Heart left ventricle (tissue), 16 donors: ENCODE measurements around the gene MYO5B. TPM values are rescaled to one million over a fixed set of nuclear protein-coding genes. Genes with fewer than 3 reads are reported as not detected.
A peak's percentile ranks its signal among the peaks of the same experiment; 100 is the strongest.

ENCODE experiments used
- ATAC-seq, 4 donors: fragments of 200-7000 bp; cut with Tn5 transposase; one replicate each; pipeline ENCODE4 v1.9.1; 2020 to 2022; ENCODE audit warnings: moderate library complexity in 4 of 4, mild to moderate bottlenecking in 3 of 4, moderate number of reproducible peaks in 1 of 4
- DNase-seq, 5 donors: peaks; one replicate each; pipeline ENCODE4 v3.0.0-alpha.2; 2020
- H3K27ac ChIP-seq, 12 donors: fragments of 200-600 bp; sonication (generic) in 4 of 12; one replicate each; pipeline versions ENCODE4 v1.5.0 to v1.8.0; 2016 to 2022; ENCODE audit warnings: mild to moderate bottlenecking in 2 of 12
- H3K27me3 ChIP-seq, 9 donors: fragments of 200-600 bp; sonication (generic) in 2 of 9; one replicate each; pipeline versions ENCODE4 v1.5.1 to v1.8.0; 2016 to 2022; ENCODE audit warnings: mild to moderate bottlenecking in 3 of 9
- H3K36me3 ChIP-seq, 9 donors: fragments of 200-600 bp; sonication (generic) in 2 of 9; one replicate each; pipeline versions ENCODE4 v1.5.0 to v1.8.0; 2018 to 2022; ENCODE audit warnings: mild to moderate bottlenecking in 2 of 9
- H3K4me1 ChIP-seq, 12 donors: fragments of 200-600 bp; sonication (generic) in 4 of 12; one replicate each; pipeline versions ENCODE4 v1.5.0 to v1.8.0; 2016 to 2022; ENCODE audit warnings: mild to moderate bottlenecking in 3 of 12
- H3K4me3 ChIP-seq, 12 donors: fragments of 200-600 bp; sonication (generic) in 4 of 12; one replicate each; pipeline versions ENCODE4 v1.5.0 to v1.8.0; 2017 to 2022; ENCODE audit warnings: mild to moderate bottlenecking in 9 of 12, moderate library complexity in 4 of 12
- H3K9me3 ChIP-seq, 12 donors: fragments of 200-600 bp; sonication (generic) in 4 of 12; one replicate each; pipeline versions ENCODE4 v1.5.0 to v1.8.0; 2016 to 2022; ENCODE audit warnings: mild to moderate bottlenecking in 1 of 12
- POLR2A ChIP-seq, 2 donors: fragments of 450-650 bp; IDR thresholded peaks; one replicate each; pipeline ENCODE4 v1.6.1; 2017; ENCODE audit warnings: antibody characterized with exemption in 2 of 2, mild to moderate bottlenecking in 2 of 2, moderate library complexity in 2 of 2
- WGBS, 4 donors: extraction: QIAGEN DNeasy Blood & Tissue Kit in 2 of 4; methylation state at CpG; one replicate each; pipeline versions ENCODE4 v1.1.5 to v1.1.7; 2013 to 2018; 5-methylcytosine and 5-hydroxymethylcytosine counted together
- intact Hi-C, 10 donors: fragments of 100-400 bp; cut with DNase I; formaldehyde crosslinking; loops; one replicate each; pipeline versions ENCODE4 v1.11.1 to v1.14.2; 2022
- polyA plus RNA-seq, 2 donors: library from polyadenylated mRNA; stranded (reverse); fragments of 200-250 nt; gene quantifications; one replicate each; pipeline ENCODE4 v1.2.3, GENCODE V29; 2013
- total RNA-seq, 9 donors: library from RNA; depleted of rRNA in 2 of 9; stranded (reverse); fragments of >200 nt in 2 of 9; fragmentation: NEBNext Ultra II Directional in 3 of 9; extraction: Animal tissue kit (Norgen Biotek cat#: 25700) in 3 of 9; gene quantifications; one replicate each; pipeline versions ENCODE4 v1.1.0 to v1.2.4, GENCODE V29; 2016 to 2023
- TF ChIP-seq, protein P1 (sequence below), 12 donors: fragments of 200-600 bp; sonication (generic) in 4 of 12; IDR thresholded peaks; one replicate each; pipeline versions ENCODE4 v1.5.0 to v1.8.0; 2018 to 2022; ENCODE audit warnings: antibody characterized with exemption in 12 of 12, mild to moderate bottlenecking in 5 of 12
- donor health status: ischemic (EF 13 %, LVEDD 7.1; RV severe dilation, severe dysfunction).
- donor health status: healthy with polysubstance abuse.
- donor health status: DM: no; HTN: yes; CAD: no.
- donor health status: DM: no; HTN: no; CAD: no.
- donor health status: ischemic (EF 25% LVEDD 6.9; RV normal size, moderate dysfunction).
- donor health status: ischemic (EF 25% LVEDD 5.7; RV mildly dilated, moderate dysfunction).
- donor health status: healthy.
- donor health status: DM: yes; HTN: yes; CAD: no.
- donor health status: ischemic (EF 35%, LVEDD 5.7; RV mildly dilated, moderate dysfunction).
- donor health status: nonischemic (EF 11% LVEDD 7.7; RV severe dilation, severe dysfunction).
- donor health status: DM: yes; HTN: yes; CAD: no.
- donor health status: PGD.
- donor health status: ischemic (EF 29% LVEDD 5.4; RV normal size, mild dysfunction).
- donor health status: nonischemic (EF 23%, LVEDD 6.1; RV moderate dilation, normal function).

Gene MYO5B
- total and polyA plus RNA-seq, 11 donors: 0.51 to 5.9 (median 1.4) TPM

DNA sequence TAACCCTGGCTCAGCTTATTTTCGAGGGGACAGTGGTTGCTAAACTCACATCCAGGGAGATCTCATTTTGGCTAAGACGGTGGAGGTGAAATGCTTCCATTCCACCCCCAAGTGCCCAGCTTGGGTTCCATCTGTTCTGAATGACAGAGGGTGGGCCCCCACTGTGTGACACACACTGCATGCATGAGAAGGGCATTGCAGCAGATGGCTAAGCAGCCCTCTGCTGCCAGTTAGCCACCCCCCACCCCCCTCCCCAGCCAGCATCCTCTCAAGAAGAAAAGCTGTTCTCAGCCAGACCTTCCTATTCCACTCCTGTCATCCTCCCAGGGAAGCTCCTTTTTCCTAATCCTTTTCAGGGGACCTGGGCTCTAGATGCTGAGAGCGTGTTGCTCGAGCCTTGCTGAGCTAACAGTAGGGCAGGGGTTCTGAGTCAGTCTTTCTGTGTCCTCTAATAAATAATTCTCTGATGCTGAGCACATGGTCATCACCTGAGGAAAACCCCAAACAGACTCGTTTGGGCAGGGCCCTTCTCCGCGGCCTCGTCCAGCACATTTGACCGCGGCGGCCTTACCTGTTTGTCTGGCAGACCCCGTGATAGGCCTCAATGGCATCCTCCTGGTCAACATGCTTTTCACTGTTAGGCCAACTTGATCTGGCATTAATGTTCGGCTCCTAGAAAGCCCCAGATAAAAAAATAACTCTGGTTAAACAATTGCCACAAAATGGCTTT lies 332.1 kb downstream of the MYO5B start:
- no peak overlapping the region for H3K27ac ChIP-seq
- H3K4me1 ChIP-seq: peaks cover 0 to 5% (median 0%) of the 10 kb centered on the region in 12 donors
- TF ChIP-seq, protein P1, sequence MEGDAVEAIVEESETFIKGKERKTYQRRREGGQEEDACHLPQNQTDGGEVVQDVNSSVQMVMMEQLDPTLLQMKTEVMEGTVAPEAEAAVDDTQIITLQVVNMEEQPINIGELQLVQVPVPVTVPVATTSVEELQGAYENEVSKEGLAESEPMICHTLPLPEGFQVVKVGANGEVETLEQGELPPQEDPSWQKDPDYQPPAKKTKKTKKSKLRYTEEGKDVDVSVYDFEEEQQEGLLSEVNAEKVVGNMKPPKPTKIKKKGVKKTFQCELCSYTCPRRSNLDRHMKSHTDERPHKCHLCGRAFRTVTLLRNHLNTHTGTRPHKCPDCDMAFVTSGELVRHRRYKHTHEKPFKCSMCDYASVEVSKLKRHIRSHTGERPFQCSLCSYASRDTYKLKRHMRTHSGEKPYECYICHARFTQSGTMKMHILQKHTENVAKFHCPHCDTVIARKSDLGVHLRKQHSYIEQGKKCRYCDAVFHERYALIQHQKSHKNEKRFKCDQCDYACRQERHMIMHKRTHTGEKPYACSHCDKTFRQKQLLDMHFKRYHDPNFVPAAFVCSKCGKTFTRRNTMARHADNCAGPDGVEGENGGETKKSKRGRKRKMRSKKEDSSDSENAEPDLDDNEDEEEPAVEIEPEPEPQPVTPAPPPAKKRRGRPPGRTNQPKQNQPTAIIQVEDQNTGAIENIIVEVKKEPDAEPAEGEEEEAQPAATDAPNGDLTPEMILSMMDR (IDR thresholded peaks at IDR 0.05): no peak
- TF ChIP-seq POLR2A (IDR thresholded peaks at IDR 0.05): no peak
- intact Hi-C loops: loop anchor here in 2 of 10 donors (5.0 kb wide), 2 partner anchors 494 to 1186 kb away; no protein-coding TSS in a partner anchor
- 79 to 86% (median 85%) methylated on average over 13 of the region's 13 CpGs for WGBS, 4 donors
- no peak for ATAC-seq
- H3K27me3 ChIP-seq: peaks cover 0 to 5% (median 0%) of the 10 kb centered on the region in 9 donors
- H3K9me3 ChIP-seq: no peaks in the 10 kb centered on the region
- no peaks in the 10 kb centered on the region for H3K36me3 ChIP-seq
- DNase-seq: no peak
- H3K4me3 ChIP-seq: no peak overlapping the region

DNA sequence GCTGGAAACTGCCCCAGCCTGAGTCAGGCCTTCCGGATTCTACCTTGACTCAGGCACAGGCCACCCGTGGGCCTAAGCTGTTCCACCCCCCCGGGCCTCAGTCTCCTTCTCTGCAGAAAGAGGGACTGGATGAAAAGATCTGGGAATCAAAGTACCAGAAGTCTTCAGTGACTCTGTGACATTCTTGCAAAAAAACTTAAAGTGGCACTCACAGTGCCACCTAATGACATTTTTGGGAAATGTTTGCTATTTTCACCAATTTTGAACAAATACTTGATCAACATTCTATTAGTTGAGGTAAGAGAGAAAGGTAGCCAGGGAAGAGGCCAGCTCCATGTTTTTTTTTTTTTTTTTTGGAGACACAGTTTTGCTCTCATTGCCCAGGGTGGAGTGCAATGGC lies 333.3 kb downstream of the MYO5B start:
- WGBS, 4 donors: 66 to 85% (median 70%) methylated on average over 3 of the region's 3 CpGs
- Histone ChIP-seq H3K4me1 (peaks cover 0 to 5% (median 0%) of the 10 kb centered on the region in 12 donors), H3K4me3 (no peak overlapping the region), H3K9me3 (no peaks in the 10 kb centered on the region), H3K36me3 (no peaks in the 10 kb centered on the region), H3K27ac (no peak overlapping the region), H3K27me3 (peaks cover 0 to 5% (median 0%) of the 10 kb centered on the region in 9 donors)
- ATAC-seq: no peak
- intact Hi-C loops: loop anchor here in 3 of 10 donors (2.0 to 5.0 kb wide), 4 partner anchors 301 to 1184 kb away; no protein-coding TSS in a partner anchor
- DNase-seq: no peak
- no peak for TF ChIP-seq POLR2A (IDR thresholded peaks at IDR 0.05)
- TF ChIP-seq, protein P1 (IDR thresholded peaks at IDR 0.05): peak in 6 of 12 donors; percentile 19 to 44 (median 28)

DNA sequence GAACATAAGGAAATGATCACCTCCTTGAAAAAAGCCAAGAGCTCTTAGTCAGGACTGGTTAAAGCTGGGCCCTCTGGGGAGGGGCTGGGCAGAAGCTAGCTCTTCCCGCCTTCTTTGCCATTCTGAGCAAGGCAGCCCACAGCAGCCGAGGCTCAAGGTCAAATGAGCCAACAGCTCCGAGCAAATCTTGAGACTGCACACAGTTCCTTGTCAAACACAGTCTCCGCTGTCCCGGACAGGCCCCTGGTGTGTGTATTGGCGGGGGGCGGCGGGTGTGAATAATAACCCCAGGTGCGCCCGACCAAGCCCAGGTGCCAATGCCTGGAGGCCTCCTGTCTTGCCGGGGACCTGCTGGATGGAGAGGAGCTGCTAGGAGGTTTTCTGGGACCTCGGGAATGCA lies 335.2 kb downstream of the MYO5B start:
- Histone ChIP-seq H3K36me3 (no peaks in the 10 kb centered on the region), H3K27ac (no peak overlapping the region), H3K9me3 (no peaks in the 10 kb centered on the region), H3K4me3 (no peak overlapping the region), H3K27me3 (no peaks in the 10 kb centered on the region), H3K4me1 (peaks cover 0 to 5% (median 0%) of the 10 kb centered on the region in 12 donors)
- DNase-seq: no peak
- no peak for ATAC-seq
- no peak for TF ChIP-seq POLR2A (IDR thresholded peaks at IDR 0.05)
- TF ChIP-seq, protein P1 (IDR thresholded peaks at IDR 0.05): no peak
- intact Hi-C loops: loop anchor here (1.0 to 10.0 kb wide), 12 partner anchors 72 to 1182 kb away; partner anchors contain the start of gene LIPG (in 2 of the 10)
- WGBS, 4 donors: 67 to 85% (median 82%) methylated on average over 6 to 12 of the region's 12 CpGs

DNA sequence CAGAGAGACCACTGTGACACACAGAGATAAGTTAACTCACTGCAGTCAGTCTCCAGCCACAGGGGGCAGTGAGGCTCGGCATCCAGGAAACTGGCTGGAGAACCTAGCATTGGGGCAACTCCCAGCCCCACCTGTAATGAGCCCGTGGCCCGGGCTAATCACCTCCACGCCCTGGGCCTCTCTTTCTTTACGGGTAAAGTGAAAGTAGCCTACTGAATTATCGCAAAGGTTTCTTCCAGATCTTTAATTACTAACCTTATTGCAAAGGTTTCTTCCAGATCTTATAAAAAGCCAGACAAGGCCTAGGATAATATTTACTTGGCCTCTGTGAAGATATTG lies 336.0 kb downstream of the MYO5B start:
- Histone ChIP-seq H3K4me1 (peaks cover 0 to 5% (median 0%) of the 10 kb centered on the region in 12 donors), H3K27ac (no peak overlapping the region), H3K4me3 (no peak overlapping the region), H3K36me3 (no peaks in the 10 kb centered on the region), H3K27me3 (no peaks in the 10 kb centered on the region), H3K9me3 (no peaks in the 10 kb centered on the region)
- WGBS, 4 donors: 55 to 63% (median 58%) methylated on average over 6 of the region's 6 CpGs
- intact Hi-C loops: loop anchor here (1.0 to 10.0 kb wide), 10 partner anchors 72 to 349 kb away; partner anchors contain the start of gene LIPG (in 2 of the 10)
- DNase-seq (no peak), ATAC-seq (peak in 2 of 4 donors; percentile 13 to 33)
- TF ChIP-seq, protein P1 (IDR thresholded peaks at IDR 0.05): no peak
- no peak for TF ChIP-seq POLR2A (IDR thresholded peaks at IDR 0.05)
